H1 (cell line): ENCODE results near the gene R3HDML. TPM values are rescaled to one million over a fixed set of nuclear protein-coding genes. Genes with fewer than 3 reads are reported as not detected.

Source experiments
- GABPA ChIP-seq: IDR thresholded peaks from 2 replicates; pipeline ENCODE4 v1.6.1; 2011; ENCODE audit warnings: mild to moderate bottlenecking, low read length, moderate library complexity, borderline replicate concordance; ENCODE audit not compliant: insufficient read depth
- POLR2A ChIP-seq, 2 experiments: IDR thresholded peaks; 1 replicate in 1 of 2; 2 replicates in 1 of 2; pipeline ENCODE4 v1.6.1; 2011; ENCODE audit warnings: low read depth in 2 of 2, low read length in 2 of 2, mild to moderate bottlenecking in 2 of 2; ENCODE audit errors: control extremely low read depth in 1 of 2
- polyA plus RNA-seq, 7 experiments: library from polyadenylated mRNA; depleted of rRNA in 3 of 7; stranded (reverse) in 5 of 7; unstranded in 2 of 7; fragments of >200 nt in 5 of 7; fragments of 200-250 nt in 2 of 7; gene quantifications; 1 replicate in 5 of 7; 2 replicates in 1 of 7; 4 replicates in 1 of 7; pipeline versions ENCODE4 v1.2.1 to v1.2.3, GENCODE V29; 2011 to 2013; ENCODE audit warnings: missing spikeins in 2 of 7, mixed read lengths in 2 of 7
- total RNA-seq: library from RNA; stranded (reverse); fragmentation: NEBNext Ultra II Directional; extraction: Animal tissue kit (Norgen Biotek cat#: 25700); gene quantifications from 2 replicates; pipeline ENCODE4 v1.2.1, GENCODE V29; 2021

The R3HDML gene
- total and polyA plus RNA-seq, 2 of the 8 experiments (the other 6 are each of a cell fraction or from before 2014, with no cell fraction given): not detected

- TF ChIP-seq GABPA: no peak
- TF ChIP-seq POLR2A (IDR thresholded peaks at IDR 0.05; ENCODE audit: control extremely low read depth in 1 of 2, low read depth in 2 of 2, low read length in 2 of 2): no peak
These were observed 26.8 kb upstream of the R3HDML start (continued) for GRCh38 chr20:44309763-44310663.
